ENCODE measurements around the gene APPBP2. TPM values are rescaled to one million over a fixed set of nuclear protein-coding genes. Genes with fewer than 3 reads are reported as not detected.

The APPBP2 gene
- total RNA-seq, 1 experiment from 2014 or later = 25.8 TPM

DNA sequence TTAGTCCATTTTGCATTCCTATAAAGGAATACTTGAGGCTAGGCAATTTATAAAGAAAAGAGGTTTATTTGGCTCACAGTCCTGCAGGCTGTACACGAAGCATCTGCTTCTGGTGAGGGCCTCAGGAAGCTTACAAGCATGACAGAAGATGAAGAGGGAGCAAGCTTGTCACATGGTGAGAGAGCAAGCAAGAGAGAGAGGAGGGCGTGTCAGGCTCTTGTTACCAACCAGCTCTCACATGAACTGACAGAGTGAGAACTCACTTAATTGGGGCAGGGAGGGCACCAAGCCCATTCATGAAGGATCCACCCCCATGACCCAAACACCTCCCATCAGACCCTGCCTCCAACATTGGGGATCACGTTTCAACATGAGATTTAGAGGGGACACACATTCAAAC is 102.2 kb downstream of the APPBP2 start:
- Histone ChIP-seq H3K27me3 (ENCODE audit: control insufficient read depth, insufficient read depth, low read length) (no peaks in the 10 kb centered on the region), H3K36me3 (ENCODE audit: control insufficient read depth, insufficient read depth, low read length) (no peaks in the 10 kb centered on the region), H3K4me1 (ENCODE audit: control insufficient read depth, insufficient read depth, low read length) (peaks cover 3% of the 10 kb centered on the region; the same call in 1 of the 2 replicates), H3K27ac (ENCODE audit: low read length) (no peak overlapping the region), H3K9me3 (ENCODE audit: control insufficient read depth, insufficient read depth, low read depth, low read length) (no peaks in the 10 kb centered on the region), H3K4me3 (ENCODE audit: low read depth in 2 of 2, low read length in 2 of 2) (no peak overlapping the region)
- ChIA-PET POLR2A (no interaction called here), CTCF (no interaction called here)
- DNase-seq (ENCODE audit: low read depth, low spot score) (no peak), ATAC-seq (no peak)
- no TSS peak for BruUV-seq (replicated peaks)
- in situ Hi-C loops (cut with HindIII; ENCODE audit: low pct_unique_long_range_greater_than_20kb, low sequenced_read_pairs) (no loop called here), intact Hi-C loops (cut with micrococcal nuclease; ENCODE audit: unreplicated experiment) (loop anchor here (10.0 kb wide), 1 partner anchor 319 kb away; no protein-coding TSS in a partner anchor)
- TF ChIP-seq POLR2AphosphoS5 (IDR thresholded peaks at IDR 0.05; ENCODE audit: low read depth, low read length) = no peak
- no peak for TF ChIP-seq TCF7L2 (IDR thresholded peaks at IDR 0.05; ENCODE audit: low read depth, low read length)
- TF ChIP-seq SIN3A (IDR thresholded peaks at IDR 0.05; ENCODE audit: borderline replicate concordance, insufficient read depth, low read depth, low read length) = no peak
- TF ChIP-seq, protein P1, sequence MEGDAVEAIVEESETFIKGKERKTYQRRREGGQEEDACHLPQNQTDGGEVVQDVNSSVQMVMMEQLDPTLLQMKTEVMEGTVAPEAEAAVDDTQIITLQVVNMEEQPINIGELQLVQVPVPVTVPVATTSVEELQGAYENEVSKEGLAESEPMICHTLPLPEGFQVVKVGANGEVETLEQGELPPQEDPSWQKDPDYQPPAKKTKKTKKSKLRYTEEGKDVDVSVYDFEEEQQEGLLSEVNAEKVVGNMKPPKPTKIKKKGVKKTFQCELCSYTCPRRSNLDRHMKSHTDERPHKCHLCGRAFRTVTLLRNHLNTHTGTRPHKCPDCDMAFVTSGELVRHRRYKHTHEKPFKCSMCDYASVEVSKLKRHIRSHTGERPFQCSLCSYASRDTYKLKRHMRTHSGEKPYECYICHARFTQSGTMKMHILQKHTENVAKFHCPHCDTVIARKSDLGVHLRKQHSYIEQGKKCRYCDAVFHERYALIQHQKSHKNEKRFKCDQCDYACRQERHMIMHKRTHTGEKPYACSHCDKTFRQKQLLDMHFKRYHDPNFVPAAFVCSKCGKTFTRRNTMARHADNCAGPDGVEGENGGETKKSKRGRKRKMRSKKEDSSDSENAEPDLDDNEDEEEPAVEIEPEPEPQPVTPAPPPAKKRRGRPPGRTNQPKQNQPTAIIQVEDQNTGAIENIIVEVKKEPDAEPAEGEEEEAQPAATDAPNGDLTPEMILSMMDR (IDR thresholded peaks at IDR 0.05) = no peak
- TF ChIP-seq, protein P2, sequence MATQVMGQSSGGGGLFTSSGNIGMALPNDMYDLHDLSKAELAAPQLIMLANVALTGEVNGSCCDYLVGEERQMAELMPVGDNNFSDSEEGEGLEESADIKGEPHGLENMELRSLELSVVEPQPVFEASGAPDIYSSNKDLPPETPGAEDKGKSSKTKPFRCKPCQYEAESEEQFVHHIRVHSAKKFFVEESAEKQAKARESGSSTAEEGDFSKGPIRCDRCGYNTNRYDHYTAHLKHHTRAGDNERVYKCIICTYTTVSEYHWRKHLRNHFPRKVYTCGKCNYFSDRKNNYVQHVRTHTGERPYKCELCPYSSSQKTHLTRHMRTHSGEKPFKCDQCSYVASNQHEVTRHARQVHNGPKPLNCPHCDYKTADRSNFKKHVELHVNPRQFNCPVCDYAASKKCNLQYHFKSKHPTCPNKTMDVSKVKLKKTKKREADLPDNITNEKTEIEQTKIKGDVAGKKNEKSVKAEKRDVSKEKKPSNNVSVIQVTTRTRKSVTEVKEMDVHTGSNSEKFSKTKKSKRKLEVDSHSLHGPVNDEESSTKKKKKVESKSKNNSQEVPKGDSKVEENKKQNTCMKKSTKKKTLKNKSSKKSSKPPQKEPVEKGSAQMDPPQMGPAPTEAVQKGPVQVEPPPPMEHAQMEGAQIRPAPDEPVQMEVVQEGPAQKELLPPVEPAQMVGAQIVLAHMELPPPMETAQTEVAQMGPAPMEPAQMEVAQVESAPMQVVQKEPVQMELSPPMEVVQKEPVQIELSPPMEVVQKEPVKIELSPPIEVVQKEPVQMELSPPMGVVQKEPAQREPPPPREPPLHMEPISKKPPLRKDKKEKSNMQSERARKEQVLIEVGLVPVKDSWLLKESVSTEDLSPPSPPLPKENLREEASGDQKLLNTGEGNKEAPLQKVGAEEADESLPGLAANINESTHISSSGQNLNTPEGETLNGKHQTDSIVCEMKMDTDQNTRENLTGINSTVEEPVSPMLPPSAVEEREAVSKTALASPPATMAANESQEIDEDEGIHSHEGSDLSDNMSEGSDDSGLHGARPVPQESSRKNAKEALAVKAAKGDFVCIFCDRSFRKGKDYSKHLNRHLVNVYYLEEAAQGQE (IDR thresholded peaks at IDR 0.05; ENCODE audit: insufficient read depth in 1 of 2, low read depth in 2 of 2, low read length in 1 of 2) = no peak

DNA sequence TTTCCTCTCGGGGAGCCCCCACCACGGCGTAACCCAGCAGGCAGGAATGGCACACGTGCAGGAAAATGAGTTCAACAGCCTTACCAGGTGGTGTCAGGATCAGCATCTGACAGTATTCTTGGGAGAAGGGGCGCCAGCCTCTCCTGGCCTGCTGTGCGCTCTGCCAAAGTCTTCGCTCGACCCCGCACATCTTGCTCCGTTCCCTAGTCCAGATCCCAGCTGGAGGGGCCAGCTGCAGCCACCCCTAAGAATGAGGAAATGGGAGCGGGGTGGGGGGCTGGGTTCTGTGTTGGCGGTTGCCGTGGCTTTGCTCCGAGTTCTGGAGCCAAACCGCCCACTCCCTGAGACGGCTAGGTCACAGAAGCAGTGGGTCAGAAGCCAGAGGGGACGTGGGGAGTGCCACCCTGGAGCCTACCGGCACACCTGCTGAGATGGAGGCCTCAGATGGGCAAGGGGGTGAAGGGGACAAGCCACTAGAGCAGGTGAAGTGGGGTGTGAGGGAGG is 103.8 kb downstream of the APPBP2 start, which contains the start of gene CHCT1:
TSS of gene CHCT1 (plus strand) at position 328 of the 504 bp plus-strand sequence. CDS start at position 432, 104 bp downstream.
- Histone ChIP-seq H3K9me3 (ENCODE audit: control insufficient read depth, insufficient read depth, low read depth, low read length) (no peaks in the 10 kb centered on the region), H3K36me3 (ENCODE audit: control insufficient read depth, insufficient read depth, low read length) (no peaks in the 10 kb centered on the region), H3K27me3 (ENCODE audit: control insufficient read depth, insufficient read depth, low read length) (no peaks in the 10 kb centered on the region), H3K4me3 (ENCODE audit: low read depth in 2 of 2, low read length in 2 of 2) (peak within 1 kb of the TSS; percentile 35 to 40), H3K4me1 (ENCODE audit: control insufficient read depth, insufficient read depth, low read length) (peaks cover 3% of the 10 kb centered on the region; the same call in 1 of the 2 replicates), H3K27ac (ENCODE audit: low read length) (peak within 1 kb of the TSS; percentile 48; the same call in 1 of the 2 replicates)
- ATAC-seq (no peak), DNase-seq (ENCODE audit: low read depth, low spot score) (no peak)
- BruUV-seq (replicated peaks) = no TSS peak
- in situ Hi-C loops (cut with HindIII; ENCODE audit: low pct_unique_long_range_greater_than_20kb, low sequenced_read_pairs) (no loop called here), intact Hi-C loops (cut with micrococcal nuclease; ENCODE audit: unreplicated experiment) (loop anchor here (10.0 kb wide), 1 partner anchor 317 kb away; no protein-coding TSS in a partner anchor)
- CTCF ChIA-PET = no interaction called here
- POLR2A ChIA-PET = no interaction called here
- TF ChIP-seq SIN3A (IDR thresholded peaks at IDR 0.05; ENCODE audit: borderline replicate concordance, insufficient read depth, low read depth, low read length) (no peak), POLR2AphosphoS5 (IDR thresholded peaks at IDR 0.05; ENCODE audit: low read depth, low read length) (no peak), TCF7L2 (IDR thresholded peaks at IDR 0.05; ENCODE audit: low read depth, low read length) (no peak)
- TF ChIP-seq, protein P1 (IDR thresholded peaks at IDR 0.05) = no peak
- TF ChIP-seq, protein P2 (IDR thresholded peaks at IDR 0.05; ENCODE audit: insufficient read depth in 1 of 2, low read depth in 2 of 2, low read length in 1 of 2) = no peak
